CD4-positive, alpha-beta memory T cell (primary cell): ENCODE data around the gene INAVA. TPM values are rescaled to one million over a fixed set of nuclear protein-coding genes. Genes with fewer than 3 reads are reported as not detected.
"Not testable (repeated sequence)": the region's sequence is repeated elsewhere in the genome, so short reads cannot be mapped to it uniquely, and the experiment has no call there.

Source experiments
- CTCF ChIA-PET: fragments of 350-600 bp; sonication (Branson Sonifier 250); formaldehyde crosslinking; loops from one replicate; lab custom pipeline; 2021; ENCODE audit warnings: inconsistent platforms; ENCODE audit not compliant: partially characterized antibody; lab: Charles Lee
- POLR2A ChIA-PET: fragments of 350-600 bp; sonication (Branson Sonifier 250); formaldehyde crosslinking; loops from one replicate; lab custom pipeline; 2021; ENCODE audit not compliant: partially characterized antibody; lab: Charles Lee
- DNase-seq, 5 donors: peaks; one replicate each; pipeline versions ENCODE4 v3.0.0 to v3.0.0-alpha.2; 2020 to 2022; ENCODE audit warnings: mixed read lengths in 1 of 5
- H3K27ac ChIP-seq: one replicate; pipeline ENCODE4 v1.7.0; 2013; ENCODE audit warnings: low read depth, low read length
- H3K27me3 ChIP-seq: 2 replicates; pipeline ENCODE4 v1.7.0; 2013; ENCODE audit warnings: mild to moderate bottlenecking, low read length, moderate library complexity; ENCODE audit not compliant: insufficient read depth
- H3K36me3 ChIP-seq: 2 replicates; pipeline ENCODE4 v1.7.0; 2013; ENCODE audit warnings: mild to moderate bottlenecking, low read length, moderate library complexity; ENCODE audit not compliant: insufficient read depth
- H3K4me1 ChIP-seq: 2 replicates; pipeline ENCODE4 v1.7.0; 2013; ENCODE audit warnings: mild to moderate bottlenecking, low read length, moderate library complexity; ENCODE audit not compliant: insufficient read depth
- H3K4me3 ChIP-seq, 2 donors: one replicate each; pipeline ENCODE4 v1.7.0; 2013; ENCODE audit warnings: low read length in 2 of 2, mild to moderate bottlenecking in 1 of 2
- H3K9me3 ChIP-seq, 2 donors: one replicate each; pipeline ENCODE4 v1.7.0; 2013; ENCODE audit warnings: low read length in 2 of 2, control low read depth in 1 of 2; ENCODE audit not compliant: control insufficient read depth in 1 of 2
- H3K27ac Mint-ChIP-seq, 7 donors: one replicate each; pipeline ENCODE4 v1.8.0; 2020 to 2021; ENCODE audit warnings: mixed read lengths in 7 of 7, mild to moderate bottlenecking in 6 of 7, inconsistent platforms in 3 of 7, moderate library complexity in 3 of 7
- H3K27me3 Mint-ChIP-seq, 2 donors: one replicate each; pipeline ENCODE4 v1.8.0; 2020 to 2021; ENCODE audit warnings: mixed read lengths in 2 of 2
- H3K36me3 Mint-ChIP-seq, 2 donors: one replicate each; pipeline ENCODE4 v1.8.0; 2020 to 2021; ENCODE audit warnings: mixed read lengths in 2 of 2, inconsistent platforms in 1 of 2, mild to moderate bottlenecking in 1 of 2
- H3K4me1 Mint-ChIP-seq, 4 donors: one replicate each; pipeline ENCODE4 v1.8.0; 2020 to 2021; ENCODE audit warnings: mixed read lengths in 4 of 4, mild to moderate bottlenecking in 1 of 4
- H3K4me3 Mint-ChIP-seq, 8 donors: one replicate each; pipeline ENCODE4 v1.8.0; 2020 to 2021; ENCODE audit warnings: mixed read lengths in 8 of 8, mild to moderate bottlenecking in 7 of 8, moderate library complexity in 6 of 8, inconsistent platforms in 3 of 8
- H3K9me3 Mint-ChIP-seq, 8 donors: one replicate each; pipeline ENCODE4 v1.8.0; 2020 to 2021; ENCODE audit warnings: mixed read lengths in 8 of 8, mild to moderate bottlenecking in 5 of 8, inconsistent platforms in 3 of 8, moderate library complexity in 1 of 8
- intact Hi-C: fragments of 100-400 bp; cut with micrococcal nuclease; formaldehyde crosslinking; loops from one replicate; pipeline ENCODE4 v1.15.1; 2023
- polyA plus RNA-seq, 2 donors: library from polyadenylated mRNA; unstranded; fragments of 300-500 nt; fragmentation: Illumina TruSeq; gene quantifications; one replicate each; pipeline ENCODE4 v1.2.3, GENCODE V29; 2021
- total RNA-seq, 2 experiments: library from RNA; stranded (reverse); gene quantifications; one replicate each; pipeline ENCODE4 v1.2.3, GENCODE V29; 2021

INAVA gene
- total and polyA plus RNA-seq, 4 experiments from 2014 or later, result 0.20 to 0.70 (median 0.28) TPM; not detected in 1

GRCh38 chr1:200963888-200964287, 69.2 kb downstream of the INAVA start:
- H3K27me3 Mint-ChIP-seq, H3K9me3 Mint-ChIP-seq, H3K4me1 Mint-ChIP-seq, H3K36me3 ChIP-seq, POLR2A ChIA-PET, H3K4me1 ChIP-seq, H3K9me3 ChIP-seq, H3K4me3 ChIP-seq, H3K27ac ChIP-seq, H3K4me3 Mint-ChIP-seq, H3K27me3 ChIP-seq, DNase-seq: not testable (repeated sequence)
- intact Hi-C loops, result loop anchor here (10.0 kb wide), 1 partner anchor 69 kb away; the partner anchor contains the start of gene INAVA
- Mint-ChIP-seq H3K36me3 (peaks cover 0 to 12% of the 10 kb centered on the region in 2 donors), H3K27ac (peak overlapping the region in 1 of 7 donors; percentile 84)
- CTCF ChIA-PET, result interaction anchor here (5.2 kb wide), 1 partner anchor 9 kb away, joined by 31 read pairs; no protein-coding TSS in a partner anchor

Other genes starting within 250 kb of the INAVA start
- gene DDX59, start 225.0 kb upstream of the INAVA start, total RNA-seq, result 10 to 100 TPM; 37.0 to 37.5 TPM
- gene DDX59, start 225.0 kb upstream of the INAVA start, polyA plus RNA-seq, result 10 to 100 TPM; 18.2 to 24.8 TPM
- 1 to 10 TPM; 6.1 to 7.5 TPM for gene CAMSAP2, start 156.0 kb upstream of the INAVA start, total RNA-seq
- 1 to 10 TPM; 1.1 to 1.4 TPM for gene CAMSAP2, start 156.0 kb upstream of the INAVA start, polyA plus RNA-seq
- gene GPR25, start 21.9 kb upstream of the INAVA start, total RNA-seq, result 1 to 10 TPM; 7.7 to 9.2 TPM
- 10 to 100 TPM; 23.0 to 66.5 TPM for gene GPR25, start 21.9 kb upstream of the INAVA start, polyA plus RNA-seq
- gene KIF21B, start 128.8 kb downstream of the INAVA start, total RNA-seq, result 10 to 100 TPM; 90.3 to 94.7 TPM
- 10 to 100 TPM in 1 of 2 donors, under 1 TPM in 1; 0.55 to 10.4 TPM for gene KIF21B, start 128.8 kb downstream of the INAVA start, polyA plus RNA-seq
- not detected for gene CACNA1S, start 217.5 kb downstream of the INAVA start, total RNA-seq
- gene CACNA1S, start 217.5 kb downstream of the INAVA start, polyA plus RNA-seq, result not detected
- under 1 TPM in 1 of 2 experiments, not detected in 1; 0.30 TPM for gene ASCL5, start 232.3 kb downstream of the INAVA start, total RNA-seq
- gene ASCL5, start 232.3 kb downstream of the INAVA start, polyA plus RNA-seq, result not detected